NCI-H82 treated with DMSO at 0.1 percent for 48 hours (cell line): ENCODE data around the gene MRPL12.

Experiments used
- DNase-seq: peaks from one replicate; lab custom pipeline; 2025; ENCODE audit not compliant: unreplicated experiment; lab: John Stamatoyannopoulos, UW

Gene MRPL12

DNA sequence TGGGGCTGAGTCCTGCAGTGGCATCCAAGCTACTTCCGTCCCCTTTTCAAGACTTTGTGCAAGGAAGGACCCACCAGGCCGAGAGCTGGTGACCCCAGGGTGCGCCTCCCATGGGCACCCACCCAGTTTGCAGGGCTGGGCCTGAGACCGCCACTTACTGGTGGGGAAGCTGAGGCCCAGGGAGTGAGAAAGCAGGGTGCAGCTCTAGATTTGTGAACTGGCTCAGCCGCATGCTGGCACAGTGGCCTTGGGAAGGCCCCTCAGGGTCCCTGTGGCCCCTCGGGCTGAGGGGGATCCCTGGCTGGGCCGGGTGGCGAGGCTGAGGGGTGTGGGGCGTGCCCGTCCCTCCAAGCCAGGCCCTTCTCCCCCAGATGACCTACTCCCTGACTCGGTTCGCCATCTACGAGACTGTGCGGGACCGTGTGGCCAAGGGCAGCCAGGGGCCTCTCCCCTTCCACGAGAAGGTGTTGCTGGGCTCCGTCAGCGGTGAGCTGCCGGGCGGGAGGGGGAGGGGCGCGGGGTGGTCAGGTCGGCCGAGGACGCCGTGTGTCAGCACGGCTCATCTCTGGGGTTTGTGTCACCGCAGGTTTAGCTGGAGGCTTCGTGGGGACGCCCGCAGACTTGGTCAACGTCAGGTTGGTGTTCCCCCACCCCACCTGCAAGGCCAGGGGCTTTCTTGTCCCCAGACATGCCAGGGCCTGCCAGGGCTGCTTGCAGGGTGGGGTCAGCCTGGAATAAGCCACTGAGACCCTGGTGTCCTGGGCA lies 12.1 kb downstream of the MRPL12 start:
- no peak for DNase-seq

GRCh38 chr17:81715872-81716673 lies 12.9 kb downstream of the MRPL12 start:
- no peak for DNase-seq

- DNase-seq, result no peak
Observed at GRCh38 chr17:81716674-81716996, 13.5 kb downstream of the MRPL12 start.

DNA sequence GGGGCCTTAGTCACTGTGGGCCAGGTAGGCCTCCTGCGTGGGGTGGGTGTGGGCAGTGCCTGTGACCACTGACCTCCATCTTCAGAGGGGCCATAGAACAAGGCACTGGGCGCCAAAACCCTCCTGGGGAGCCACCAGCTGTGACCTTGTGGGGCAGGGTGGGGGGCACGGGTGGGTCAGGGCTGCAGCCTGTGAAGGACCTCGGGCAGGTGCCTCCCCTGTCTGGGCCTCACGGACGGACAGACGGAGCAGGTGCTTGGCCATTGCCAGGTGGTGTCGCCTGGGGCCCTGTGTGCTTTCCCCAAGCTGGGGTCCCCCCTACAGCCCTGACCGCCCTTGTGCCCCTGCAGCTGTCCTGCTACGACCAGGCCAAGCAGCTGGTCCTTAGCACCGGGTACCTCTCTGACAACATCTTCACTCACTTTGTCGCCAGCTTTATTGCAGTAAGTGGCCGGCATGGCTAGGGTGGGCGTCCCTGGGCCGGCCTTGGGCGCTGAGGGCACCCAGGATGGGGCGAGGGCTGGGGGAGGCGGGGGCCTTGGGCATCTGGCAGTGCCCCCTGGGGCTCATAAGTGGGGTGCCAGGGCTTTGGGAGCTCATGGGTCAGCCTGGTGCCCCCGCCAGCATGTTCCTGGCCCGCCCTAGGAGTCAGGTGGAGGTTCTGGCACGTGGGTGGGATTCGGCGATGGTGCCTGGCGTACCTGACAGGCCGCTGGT lies 14.0 kb downstream of the MRPL12 start:
- DNase-seq, result no peak

- DNase-seq, result no peak
Observed at GRCh38 chr17:81717766-81718089, 14.6 kb downstream of the MRPL12 start.

- no peak for DNase-seq
Observed at GRCh38 chr17:81719410-81720266, 16.5 kb downstream of the MRPL12 start.

DNA sequence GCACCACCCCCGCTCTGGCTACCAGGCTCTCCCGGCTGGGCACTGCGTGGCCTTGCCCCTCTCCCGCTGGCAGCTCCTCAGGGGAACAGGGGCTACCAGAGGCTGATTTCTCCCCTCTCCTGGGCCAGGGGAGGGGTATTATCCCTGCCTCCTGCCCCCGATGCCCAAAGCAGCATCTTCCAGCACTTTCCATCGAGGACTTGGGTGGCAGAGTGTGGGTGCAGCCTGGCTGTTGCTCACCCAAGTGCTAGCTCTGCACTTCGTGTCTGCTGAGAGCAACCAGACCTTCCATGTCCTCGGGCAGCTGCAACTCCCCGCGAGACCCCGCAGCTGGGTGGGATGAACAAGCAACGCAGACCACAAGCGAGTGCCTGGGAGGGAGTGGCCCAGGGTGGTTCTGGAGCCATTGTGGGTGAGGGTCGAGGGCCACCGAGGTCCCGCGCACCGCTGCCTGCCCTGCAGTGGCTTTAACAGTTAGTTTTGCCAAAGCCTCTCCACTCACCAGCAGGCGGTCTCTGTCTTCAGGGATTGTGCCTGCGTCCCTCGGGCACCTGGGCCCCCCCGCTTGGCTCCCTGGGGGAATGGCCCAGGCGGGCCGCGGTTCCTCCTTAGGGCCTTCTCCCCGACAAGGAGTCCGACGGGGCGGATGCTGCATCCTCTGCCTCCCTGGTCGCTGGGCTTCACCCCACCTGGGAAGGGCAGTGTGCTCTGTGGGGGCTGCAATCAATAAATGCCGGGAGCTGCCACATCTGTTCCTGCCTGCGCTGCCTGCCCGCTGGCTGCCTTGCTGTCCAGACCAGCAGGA lies 17.3 kb downstream of the MRPL12 start:
- no peak for DNase-seq

DNA sequence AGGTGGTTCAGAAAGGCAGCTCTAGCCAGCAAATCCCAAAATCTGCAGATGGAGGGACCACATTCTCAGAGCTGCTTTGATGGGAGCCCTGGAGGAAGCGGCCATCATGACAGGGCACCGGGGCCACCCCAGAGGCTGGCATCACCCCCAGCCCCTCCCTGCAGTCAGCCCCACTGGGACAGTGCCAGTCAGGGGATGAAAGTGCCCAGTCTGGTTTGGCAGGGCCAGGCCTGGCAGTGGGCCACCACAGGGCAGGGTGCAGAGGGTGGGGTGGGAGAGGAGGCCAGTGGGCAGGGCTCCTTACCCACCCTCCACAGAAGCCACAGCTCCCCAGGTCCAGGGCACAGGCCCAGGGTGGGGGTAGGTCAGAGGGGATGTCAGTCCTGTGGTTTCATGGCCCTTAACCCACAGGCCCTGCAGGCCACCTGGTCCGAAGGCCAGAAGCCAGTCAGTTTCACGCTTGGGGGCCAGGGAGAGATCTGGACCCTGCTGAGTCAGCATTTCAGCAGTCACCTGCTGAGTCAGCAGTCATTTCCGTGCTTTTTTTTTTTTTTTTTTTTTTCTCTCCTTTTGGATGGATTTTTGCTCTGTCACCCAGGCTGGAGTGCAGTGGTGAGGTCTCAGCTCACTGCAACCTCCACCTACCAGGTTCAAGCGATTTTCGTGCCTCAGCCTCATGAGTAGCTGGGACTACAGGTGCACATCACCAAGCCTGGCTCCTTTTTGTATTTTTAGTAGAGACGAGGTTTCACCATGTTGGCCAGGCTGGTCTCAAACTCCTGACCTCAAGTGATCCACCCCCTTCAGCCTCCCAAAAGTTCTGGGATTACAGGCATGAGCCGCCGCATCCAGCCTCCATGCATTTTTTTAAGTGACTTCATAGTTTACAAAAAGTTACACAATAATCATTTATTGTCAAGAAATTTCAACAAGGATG lies 19.3 kb downstream of the MRPL12 start:
- DNase-seq, result no peak

GRCh38 chr17:81723651-81724209 lies 20.6 kb downstream of the MRPL12 start:
- DNase-seq, result no peak

DNA sequence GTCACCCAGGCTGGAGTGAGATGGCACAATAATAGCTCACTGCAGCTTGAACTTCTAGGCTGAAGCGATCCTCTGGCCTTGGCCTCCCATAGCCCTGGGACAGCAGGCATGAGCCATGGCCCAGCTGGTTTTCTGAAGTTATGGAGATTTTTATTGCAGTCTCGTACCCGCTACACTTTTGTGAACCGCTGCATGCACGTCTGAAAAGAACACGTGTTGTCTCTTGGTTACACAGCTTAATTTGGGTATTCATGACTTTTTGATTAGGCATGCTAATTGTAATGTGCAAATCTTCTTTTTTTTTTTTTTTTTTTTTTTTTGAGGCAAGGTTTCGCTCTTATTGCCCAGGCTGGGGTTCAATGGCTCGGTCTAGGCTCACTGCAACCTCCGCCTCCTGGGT lies 22.3 kb downstream of the MRPL12 start:
- no peak for DNase-seq

- no peak for DNase-seq
Observed at GRCh38 chr17:81726004-81726403, 22.8 kb downstream of the MRPL12 start.

- DNase-seq, result no peak
Observed at GRCh38 chr17:81727324-81728031, 24.3 kb downstream of the MRPL12 start.

- DNase-seq, result peak; percentile 30
Observed at GRCh38 chr17:81733507-81734404, 30.6 kb downstream of the MRPL12 start.

GRCh38 chr17:81734405-81735263 lies 31.5 kb downstream of the MRPL12 start:
- no peak for DNase-seq

DNA sequence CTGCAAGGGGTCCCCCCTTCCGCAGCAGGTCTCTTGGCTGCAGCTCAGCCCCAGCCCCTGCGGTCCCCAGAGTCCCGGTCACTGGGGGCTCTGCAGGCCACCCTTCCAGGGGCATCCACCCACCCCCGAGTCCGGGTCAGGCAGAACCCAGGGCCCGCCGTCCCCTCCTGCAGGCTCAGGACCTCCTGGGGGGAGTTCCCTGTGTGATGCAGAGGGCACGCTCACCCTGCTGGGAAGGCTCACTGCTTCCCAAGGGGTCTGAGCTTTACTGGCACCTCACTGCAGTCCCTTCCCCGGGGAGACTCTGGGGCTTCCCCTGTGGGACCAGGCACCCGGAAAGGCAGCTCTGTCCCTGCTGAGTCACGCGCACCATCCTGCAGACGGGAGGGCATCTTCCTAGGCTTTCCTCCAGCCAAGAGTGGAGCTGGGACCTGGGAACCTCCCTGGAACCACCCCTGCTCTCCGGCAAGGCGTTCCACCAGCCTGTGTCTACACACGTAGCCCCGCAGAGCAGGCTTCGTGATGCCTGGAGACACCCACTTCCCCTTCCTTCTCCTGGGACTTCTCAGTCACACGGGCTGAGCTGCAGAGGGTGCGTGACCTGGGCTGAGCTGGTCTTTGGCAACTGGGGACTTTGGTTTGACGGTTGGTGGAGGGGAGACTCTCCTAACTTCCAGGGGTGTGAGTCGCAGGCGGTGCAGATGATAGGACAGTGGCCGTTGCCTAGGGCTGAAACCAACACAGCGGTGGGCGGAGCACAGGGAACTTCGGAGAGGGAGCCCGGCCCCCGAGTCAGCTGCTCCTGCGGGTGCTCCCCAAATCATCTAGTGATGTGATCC lies 32.3 kb downstream of the MRPL12 start:
- no peak for DNase-seq
